ENCODE measurements around the gene GIPC1.

DNA sequence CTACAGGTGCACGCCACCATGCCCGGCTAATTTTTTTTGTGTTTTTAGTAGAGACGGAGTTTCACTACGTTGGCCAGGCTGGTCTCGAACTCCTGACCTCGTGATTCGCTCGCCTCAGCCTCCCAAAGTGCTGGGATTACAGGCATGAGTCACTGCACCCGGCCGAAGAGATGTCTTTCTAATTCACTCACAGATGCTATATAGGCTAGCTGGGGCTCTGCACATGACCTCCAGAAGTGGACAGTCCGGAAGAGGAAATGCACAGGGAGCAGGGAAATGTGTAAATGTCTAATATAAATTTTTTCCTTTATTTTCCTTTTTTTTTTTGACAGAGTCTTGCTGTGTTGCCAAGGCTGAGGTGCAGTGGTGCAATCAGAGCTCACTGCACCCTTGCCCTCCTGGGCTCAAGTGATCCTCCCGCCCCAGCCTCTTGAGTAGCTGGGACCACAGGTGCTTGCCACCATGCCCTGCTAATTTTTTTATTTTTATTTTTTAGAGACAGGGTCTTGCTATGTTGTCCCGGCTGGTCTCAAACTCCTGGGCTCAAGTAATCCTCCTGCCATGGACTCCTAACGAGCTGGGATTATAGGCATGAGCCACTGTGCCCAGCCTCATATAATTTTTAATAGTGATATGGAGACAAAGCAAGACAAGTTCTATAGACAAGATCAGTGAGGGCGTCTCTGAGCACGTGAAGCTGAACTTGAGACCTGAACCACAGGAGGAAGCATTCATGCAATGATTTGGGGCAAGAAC is 8.4 kb downstream of the GIPC1 start:
- TF ChIP-seq, protein P1, sequence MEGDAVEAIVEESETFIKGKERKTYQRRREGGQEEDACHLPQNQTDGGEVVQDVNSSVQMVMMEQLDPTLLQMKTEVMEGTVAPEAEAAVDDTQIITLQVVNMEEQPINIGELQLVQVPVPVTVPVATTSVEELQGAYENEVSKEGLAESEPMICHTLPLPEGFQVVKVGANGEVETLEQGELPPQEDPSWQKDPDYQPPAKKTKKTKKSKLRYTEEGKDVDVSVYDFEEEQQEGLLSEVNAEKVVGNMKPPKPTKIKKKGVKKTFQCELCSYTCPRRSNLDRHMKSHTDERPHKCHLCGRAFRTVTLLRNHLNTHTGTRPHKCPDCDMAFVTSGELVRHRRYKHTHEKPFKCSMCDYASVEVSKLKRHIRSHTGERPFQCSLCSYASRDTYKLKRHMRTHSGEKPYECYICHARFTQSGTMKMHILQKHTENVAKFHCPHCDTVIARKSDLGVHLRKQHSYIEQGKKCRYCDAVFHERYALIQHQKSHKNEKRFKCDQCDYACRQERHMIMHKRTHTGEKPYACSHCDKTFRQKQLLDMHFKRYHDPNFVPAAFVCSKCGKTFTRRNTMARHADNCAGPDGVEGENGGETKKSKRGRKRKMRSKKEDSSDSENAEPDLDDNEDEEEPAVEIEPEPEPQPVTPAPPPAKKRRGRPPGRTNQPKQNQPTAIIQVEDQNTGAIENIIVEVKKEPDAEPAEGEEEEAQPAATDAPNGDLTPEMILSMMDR (conservative IDR thresholded peaks at IDR 0.05; ENCODE audit: low read depth, low read length) = no peak
- TF ChIP-seq EZH2 (IDR thresholded peaks at IDR 0.05; ENCODE audit: borderline replicate concordance, low read depth, low read length, poor library complexity, severe bottlenecking) = no peak

Measured in A673 (cell line).